ENCODE results near the gene LARP1. TPM values are rescaled to one million over a fixed set of nuclear protein-coding genes. Genes with fewer than 3 reads are reported as not detected.

LARP1 gene
- total and polyA plus RNA-seq, 4 experiments from 2014 or later, result 6.0 to 159 (median 90.3) TPM

DNA sequence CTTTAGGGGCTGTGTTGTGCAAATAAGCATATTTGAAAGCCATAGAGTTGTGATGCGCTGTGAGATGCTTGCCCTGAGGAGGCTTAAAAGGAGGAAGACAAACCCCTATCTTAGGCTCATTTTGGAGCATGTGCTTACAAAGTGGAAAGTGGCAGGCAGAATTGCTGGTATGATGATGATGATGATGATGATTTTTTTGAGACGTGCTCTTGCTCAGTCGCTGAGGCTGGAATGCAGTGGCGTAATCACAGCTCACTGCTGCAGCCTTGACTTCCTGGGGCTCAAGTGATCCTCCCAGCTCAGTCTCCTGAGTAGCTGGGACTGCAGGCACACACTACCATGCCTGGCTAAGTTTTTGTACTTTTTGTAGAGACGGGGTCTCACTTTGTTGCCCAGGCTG, 104.9 kb downstream of the LARP1 start:
- peaks cover 6% of the 10 kb centered on the region for H3K36me3 ChIP-seq (ENCODE audit: insufficient read depth, low read length)
- Mint-ChIP-seq H3K4me1 (peaks cover 32 to 63% (median 44%) of the 10 kb centered on the region in 4 donors), H3K36me3 (peaks cover 21 to 44% of the 10 kb centered on the region in 2 donors), H3K27ac (peak overlapping the region; percentile 93 to 99 (median 98)), H3K27me3 (no peaks in the 10 kb centered on the region), H3K4me3 (peak overlapping the region; percentile 89 to 97 (median 91)), H3K9me3 (no peaks in the 10 kb centered on the region)
- H3K4me1 ChIP-seq (ENCODE audit: insufficient read depth, low read length), result peaks cover 44% of the 10 kb centered on the region
- DNase-seq, result no peak
- H3K27ac ChIP-seq (ENCODE audit: low read depth, low read length), result peak overlapping the region; percentile 94
- CTCF ChIA-PET (ENCODE audit: partially characterized antibody), result interaction anchor here (0.9 to 2.0 kb wide), 3 partner anchors 9 to 77 kb away, joined by 3 to 11 read pairs (median 3); partner anchors contain the start of gene GEMIN5
- H3K9me3 ChIP-seq (ENCODE audit: control insufficient read depth in 1 of 2, low read length in 2 of 2), result no peaks in the 10 kb centered on the region
- peak overlapping the region; percentile 78 to 88 for H3K4me3 ChIP-seq (ENCODE audit: low read length in 2 of 2)
- POLR2A ChIA-PET (ENCODE audit: partially characterized antibody), result interaction anchor here (0.7 to 2.0 kb wide), 6 partner anchors 31 to 106 kb away, joined by 3 to 13 read pairs (median 6); partner anchors contain the start of genes GEMIN5 and MRPL22
- intact Hi-C loops (cut with micrococcal nuclease), result no loop called here
- H3K27me3 ChIP-seq (ENCODE audit: insufficient read depth, low read length), result no peaks in the 10 kb centered on the region

DNA sequence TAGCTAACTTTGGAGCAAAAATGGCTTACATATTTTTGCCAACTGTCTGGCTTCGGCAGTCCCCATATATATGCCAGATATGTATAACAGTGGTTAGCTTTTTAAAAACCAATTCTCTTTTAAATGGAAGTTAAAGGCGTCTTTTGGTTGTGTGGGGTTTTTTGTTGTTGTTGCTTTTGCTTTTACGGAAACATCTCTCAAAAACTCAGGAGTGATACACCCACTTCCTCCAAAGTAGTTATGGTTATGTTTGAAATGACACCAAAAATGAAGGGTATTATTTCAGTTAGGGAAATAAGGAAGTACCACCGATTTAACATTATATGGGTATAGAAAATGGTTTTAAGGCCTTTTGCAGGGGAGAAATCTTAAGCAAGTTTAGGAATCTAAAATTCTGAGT, 105.6 kb downstream of the LARP1 start:
- peaks cover 28 to 50% of the 10 kb centered on the region in 2 donors for H3K36me3 Mint-ChIP-seq
- Histone ChIP-seq H3K9me3 (ENCODE audit: control insufficient read depth in 1 of 2, low read length in 2 of 2) (no peaks in the 10 kb centered on the region), H3K27me3 (ENCODE audit: insufficient read depth, low read length) (no peaks in the 10 kb centered on the region), H3K36me3 (ENCODE audit: insufficient read depth, low read length) (peaks cover 12% of the 10 kb centered on the region), H3K27ac (ENCODE audit: low read depth, low read length) (peak overlapping the region; percentile 94), H3K4me1 (ENCODE audit: insufficient read depth, low read length) (peaks cover 44% of the 10 kb centered on the region), H3K4me3 (ENCODE audit: low read length in 2 of 2) (peak overlapping the region in 1 of 2 donors; percentile 78)
- ChIA-PET CTCF (ENCODE audit: partially characterized antibody) (interaction anchor here (0.9 to 2.0 kb wide), 2 partner anchors 8 to 26 kb away, joined by 3 to 11 read pairs; no protein-coding TSS in a partner anchor), POLR2A (ENCODE audit: partially characterized antibody) (interaction anchor here (1.5 to 2.0 kb wide), 4 partner anchors 31 to 107 kb away, joined by 5 to 13 read pairs (median 6); partner anchors contain the start of gene GEMIN5)
- H3K4me1 Mint-ChIP-seq, result peaks cover 34 to 70% (median 48%) of the 10 kb centered on the region in 4 donors
- peak overlapping the region; percentile 89 to 97 (median 91) for H3K4me3 Mint-ChIP-seq
- H3K27ac Mint-ChIP-seq, result peak overlapping the region; percentile 83 to 99 (median 93)
- H3K27me3 Mint-ChIP-seq, result no peaks in the 10 kb centered on the region
- no peak for DNase-seq
- intact Hi-C loops (cut with micrococcal nuclease), result no loop called here
- H3K9me3 Mint-ChIP-seq, result no peaks in the 10 kb centered on the region

DNA sequence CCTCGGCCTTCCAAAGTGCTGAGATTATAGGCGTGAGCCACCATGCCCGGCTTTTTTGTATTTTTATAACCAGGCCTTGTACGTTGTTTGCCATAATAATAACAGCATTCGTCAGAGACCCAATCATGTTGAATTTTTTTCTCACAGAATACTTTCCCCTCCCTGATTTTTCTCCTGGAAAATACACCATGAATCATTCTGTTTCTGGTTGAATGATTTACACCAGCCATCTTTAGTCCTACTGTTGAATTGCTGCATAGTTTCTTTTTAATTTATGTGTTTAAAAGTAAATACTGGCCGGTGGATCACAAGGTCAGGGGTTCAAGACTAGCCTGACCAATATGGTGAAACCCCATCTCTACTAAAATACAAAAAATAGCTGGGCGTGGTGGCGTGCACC, 106.8 kb downstream of the LARP1 start:
- Mint-ChIP-seq H3K36me3 (peaks cover 34 to 59% of the 10 kb centered on the region in 2 donors), H3K4me3 (peak overlapping the region in 6 of 8 donors; percentile 38 to 91 (median 60)), H3K27me3 (no peaks in the 10 kb centered on the region), H3K9me3 (no peaks in the 10 kb centered on the region), H3K27ac (peak overlapping the region in 5 of 7 donors; percentile 72 to 98 (median 83)), H3K4me1 (peaks cover 35 to 70% (median 49%) of the 10 kb centered on the region in 4 donors)
- H3K4me1 ChIP-seq (ENCODE audit: insufficient read depth, low read length), result peaks cover 42% of the 10 kb centered on the region
- ChIA-PET CTCF (ENCODE audit: partially characterized antibody) (no interaction called here), POLR2A (ENCODE audit: partially characterized antibody) (no interaction called here)
- intact Hi-C loops (cut with micrococcal nuclease), result no loop called here
- no peak overlapping the region for H3K4me3 ChIP-seq (ENCODE audit: low read length in 2 of 2)
- H3K27ac ChIP-seq (ENCODE audit: low read depth, low read length), result no peak overlapping the region
- H3K36me3 ChIP-seq (ENCODE audit: insufficient read depth, low read length), result peaks cover 24% of the 10 kb centered on the region
- DNase-seq, result no peak
- no peaks in the 10 kb centered on the region for H3K9me3 ChIP-seq (ENCODE audit: control insufficient read depth in 1 of 2, low read length in 2 of 2)
- H3K27me3 ChIP-seq (ENCODE audit: insufficient read depth, low read length), result no peaks in the 10 kb centered on the region

DNA sequence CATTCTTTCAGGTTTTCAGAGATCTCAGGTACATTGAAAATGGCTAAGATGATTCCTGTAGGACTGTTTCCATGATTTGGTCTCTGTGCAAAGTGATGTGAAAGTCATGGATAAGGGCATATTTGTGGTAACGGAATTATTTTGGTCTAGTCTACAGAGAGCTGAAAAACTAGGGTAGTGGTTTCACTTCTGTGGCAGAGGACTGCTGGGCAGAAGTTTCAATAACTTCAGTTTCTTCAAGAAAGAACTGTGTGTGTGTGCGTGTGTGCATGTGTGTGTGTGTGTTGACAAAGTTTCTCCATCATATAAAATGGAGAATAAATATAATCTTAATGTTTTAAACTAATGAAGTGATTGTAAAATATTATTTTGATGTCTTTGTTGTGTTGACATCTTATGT, 107.6 kb downstream of the LARP1 start:
- peaks cover 38% of the 10 kb centered on the region for H3K4me1 ChIP-seq (ENCODE audit: insufficient read depth, low read length)
- no peak for DNase-seq
- CTCF ChIA-PET (ENCODE audit: partially characterized antibody), result interaction anchor here (1.3 to 2.1 kb wide), 2 partner anchors 14 to 212 kb away, joined by 3 to 5 read pairs; no protein-coding TSS in a partner anchor
- no peaks in the 10 kb centered on the region for H3K27me3 ChIP-seq (ENCODE audit: insufficient read depth, low read length)
- Mint-ChIP-seq H3K36me3 (peaks cover 39 to 62% of the 10 kb centered on the region in 2 donors), H3K27me3 (no peaks in the 10 kb centered on the region), H3K4me1 (peaks cover 35 to 74% (median 47%) of the 10 kb centered on the region in 4 donors), H3K27ac (peak overlapping the region; percentile 26 to 90 (median 72)), H3K4me3 (peak overlapping the region in 7 of 8 donors; percentile 29 to 70 (median 55)), H3K9me3 (no peaks in the 10 kb centered on the region)
- intact Hi-C loops (cut with micrococcal nuclease), result no loop called here
- H3K27ac ChIP-seq (ENCODE audit: low read depth, low read length), result no peak overlapping the region
- no peaks in the 10 kb centered on the region for H3K9me3 ChIP-seq (ENCODE audit: control insufficient read depth in 1 of 2, low read length in 2 of 2)
- peaks cover 26% of the 10 kb centered on the region for H3K36me3 ChIP-seq (ENCODE audit: insufficient read depth, low read length)
- no peak overlapping the region for H3K4me3 ChIP-seq (ENCODE audit: low read length in 2 of 2)
- POLR2A ChIA-PET (ENCODE audit: partially characterized antibody), result interaction anchor here (0.8 kb wide), 1 partner anchor 106 kb away, joined by 3 read pairs; no protein-coding TSS in a partner anchor

DNA sequence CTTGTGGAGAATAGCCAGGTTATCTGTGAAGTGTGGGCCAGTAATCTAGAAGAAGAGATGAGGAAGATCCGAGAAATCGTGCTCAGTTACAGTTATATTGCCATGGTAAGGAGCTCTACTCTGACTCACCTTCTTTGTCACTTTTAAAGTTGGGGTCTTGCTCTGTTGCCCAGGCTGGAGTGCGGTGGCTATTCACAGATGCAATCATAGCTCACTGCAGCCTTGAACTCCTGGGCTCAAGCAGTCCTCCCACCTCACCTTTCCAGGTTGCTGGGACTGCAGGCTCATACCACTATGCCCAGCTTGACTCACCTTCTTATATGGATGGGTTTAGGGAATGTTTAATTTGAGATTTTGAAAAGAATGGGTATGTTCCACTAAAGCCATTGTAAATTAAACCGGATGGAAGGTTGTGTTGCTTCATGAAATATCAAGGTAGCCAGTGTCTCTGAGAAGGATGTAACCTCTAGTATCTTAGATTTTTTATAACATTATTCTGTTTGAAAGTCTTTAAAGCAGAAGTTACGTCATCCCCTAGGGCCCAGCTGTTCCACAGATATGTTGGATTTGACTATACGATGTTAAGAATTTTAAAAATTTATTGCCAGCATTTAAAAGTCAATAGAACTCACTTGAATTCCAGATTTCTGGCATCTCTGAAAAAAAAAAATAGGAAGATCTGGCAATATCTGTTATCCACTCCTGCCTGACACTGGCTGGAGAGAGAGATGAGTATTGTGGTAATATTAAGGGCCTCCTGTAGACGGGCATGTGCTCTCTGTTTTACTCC, 108.3 kb downstream of the LARP1 start:
- H3K4me3 ChIP-seq (ENCODE audit: low read length in 2 of 2), result no peak overlapping the region
- Mint-ChIP-seq H3K9me3 (no peaks in the 10 kb centered on the region), H3K27me3 (no peaks in the 10 kb centered on the region), H3K36me3 (peaks cover 41 to 60% of the 10 kb centered on the region in 2 donors), H3K4me1 (peaks cover 36 to 70% (median 47%) of the 10 kb centered on the region in 4 donors), H3K27ac (peak overlapping the region in 4 of 7 donors; percentile 23 to 77 (median 66)), H3K4me3 (peak overlapping the region in 2 of 8 donors; percentile 51 to 52)
- no peak overlapping the region for H3K27ac ChIP-seq (ENCODE audit: low read depth, low read length)
- DNase-seq, result no peak
- H3K4me1 ChIP-seq (ENCODE audit: insufficient read depth, low read length), result peaks cover 38% of the 10 kb centered on the region
- no peaks in the 10 kb centered on the region for H3K9me3 ChIP-seq (ENCODE audit: control insufficient read depth in 1 of 2, low read length in 2 of 2)
- POLR2A ChIA-PET (ENCODE audit: partially characterized antibody), result interaction anchor here (0.8 kb wide), 1 partner anchor 106 kb away, joined by 3 read pairs; no protein-coding TSS in a partner anchor
- peaks cover 29% of the 10 kb centered on the region for H3K36me3 ChIP-seq (ENCODE audit: insufficient read depth, low read length)
- intact Hi-C loops (cut with micrococcal nuclease), result no loop called here
- CTCF ChIA-PET (ENCODE audit: partially characterized antibody), result interaction anchor here (1.3 to 2.1 kb wide), 2 partner anchors 13 to 213 kb away, joined by 3 to 5 read pairs; no protein-coding TSS in a partner anchor
- no peaks in the 10 kb centered on the region for H3K27me3 ChIP-seq (ENCODE audit: insufficient read depth, low read length)

DNA sequence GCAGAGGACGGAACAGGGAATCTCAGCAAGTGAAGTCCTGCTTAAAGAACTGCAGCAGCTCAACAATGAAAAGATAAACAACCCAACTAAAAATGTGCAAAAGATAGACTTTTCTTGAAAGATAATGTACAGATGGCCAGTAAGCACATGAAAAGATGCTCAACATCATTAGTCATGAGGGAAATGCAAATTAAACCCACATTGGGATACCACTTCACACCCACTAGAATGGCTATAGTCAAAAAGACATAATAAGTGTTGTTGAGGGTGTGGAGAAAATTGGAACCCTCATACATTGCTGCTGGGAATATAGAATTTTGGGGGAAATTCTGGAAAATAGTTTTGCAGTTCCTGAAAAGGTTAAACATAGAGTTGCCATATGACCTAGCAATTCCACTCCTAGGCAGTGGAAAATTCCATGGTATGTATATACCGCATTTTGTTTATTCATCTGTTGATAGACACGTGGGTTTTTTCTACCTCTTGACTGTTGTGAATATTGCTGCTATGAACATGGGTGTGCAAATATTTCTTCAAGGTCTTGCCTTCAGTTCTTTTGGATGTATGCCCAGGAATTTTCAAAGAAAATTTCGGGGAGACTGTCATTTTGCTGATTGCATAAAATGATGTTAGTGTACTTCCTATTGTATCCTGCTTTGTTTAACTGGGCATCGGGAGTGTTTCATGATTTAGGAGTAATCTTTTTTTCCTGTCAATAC, 110.4 kb downstream of the LARP1 start:
- Mint-ChIP-seq H3K9me3 (no peaks in the 10 kb centered on the region), H3K27ac (peak overlapping the region in 5 of 7 donors; percentile 6 to 46 (median 29)), H3K27me3 (no peaks in the 10 kb centered on the region), H3K36me3 (peaks cover 47 to 59% of the 10 kb centered on the region in 2 donors), H3K4me3 (no peak overlapping the region), H3K4me1 (peaks cover 28 to 50% (median 38%) of the 10 kb centered on the region in 4 donors)
- H3K9me3 ChIP-seq (ENCODE audit: control insufficient read depth in 1 of 2, low read length in 2 of 2), result no peaks in the 10 kb centered on the region
- POLR2A ChIA-PET (ENCODE audit: partially characterized antibody), result no interaction called here
- intact Hi-C loops (cut with micrococcal nuclease), result no loop called here
- peaks cover 28% of the 10 kb centered on the region for H3K4me1 ChIP-seq (ENCODE audit: insufficient read depth, low read length)
- H3K4me3 ChIP-seq (ENCODE audit: low read length in 2 of 2), result no peak overlapping the region
- H3K27me3 ChIP-seq (ENCODE audit: insufficient read depth, low read length), result no peaks in the 10 kb centered on the region
- CTCF ChIA-PET (ENCODE audit: partially characterized antibody), result no interaction called here
- DNase-seq, result no peak
- H3K27ac ChIP-seq (ENCODE audit: low read depth, low read length), result no peak overlapping the region
- peaks cover 37% of the 10 kb centered on the region for H3K36me3 ChIP-seq (ENCODE audit: insufficient read depth, low read length)

Data from CD4-positive, alpha-beta memory T cell (primary cell).